ENCODE measurements around the gene KIF5A.

Gene KIF5A

DNA sequence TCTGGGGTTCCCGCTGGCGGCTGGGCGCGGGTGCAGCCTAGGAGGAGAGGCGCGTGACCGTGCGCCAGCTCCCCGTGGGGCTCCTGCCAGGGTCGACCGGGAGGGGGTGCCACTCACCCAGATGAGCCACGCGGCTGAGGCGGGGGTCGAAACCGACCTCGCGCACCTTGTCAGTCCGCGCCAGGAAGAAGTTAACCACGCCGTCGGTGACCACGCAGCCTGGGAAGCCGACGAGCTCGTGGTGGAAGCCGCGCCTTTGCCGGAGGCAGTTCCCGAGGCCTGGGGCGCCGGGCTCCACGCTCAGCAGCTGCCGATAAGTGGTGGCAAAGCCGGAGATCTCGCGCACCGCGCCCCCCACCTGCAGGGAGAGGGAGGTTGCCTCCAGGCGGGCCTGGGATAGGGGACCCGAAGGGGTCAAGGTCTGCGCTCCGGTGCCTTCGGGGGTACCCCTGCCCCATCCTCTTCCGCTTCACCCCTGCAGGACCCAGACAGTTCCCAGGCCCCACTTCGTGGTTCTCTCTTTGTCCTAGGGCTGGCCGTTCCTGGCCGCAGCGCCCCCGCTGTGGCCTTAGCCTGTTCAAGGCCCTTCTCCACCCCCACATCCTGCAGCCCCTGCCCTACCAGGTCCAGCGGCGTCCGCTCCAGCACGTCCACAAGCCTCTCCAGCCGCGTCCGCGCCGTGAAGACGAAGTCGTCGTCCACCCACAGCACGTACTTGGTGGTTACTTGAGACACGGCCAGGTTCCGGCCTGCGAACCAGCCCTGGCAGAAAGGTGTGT lies 77.8 kb downstream of the KIF5A start:
- H3F3A ChIP-seq (ENCODE audit: insufficient read depth, low read length) = no peaks in the 10 kb centered on the region
- no peak overlapping the region for H3K9ac ChIP-seq (ENCODE audit: low read length)
- H3K27ac ChIP-seq (ENCODE audit: low read depth, low read length, poor library complexity, severe bottlenecking) = no peak overlapping the region
- peaks cover 5% of the 10 kb centered on the region; the same call in 1 of the 2 replicates for H3K27me3 ChIP-seq (ENCODE audit: insufficient read depth, low read length)
- no peak overlapping the region; the same call in 1 of the 2 replicates for H3K4me2 ChIP-seq (ENCODE audit: low read length)
- H3K36me3 ChIP-seq (ENCODE audit: insufficient read depth, low read length) = no peaks in the 10 kb centered on the region
- peaks cover 10% of the 10 kb centered on the region for H3K4me1 ChIP-seq (ENCODE audit: insufficient read depth, low read length, severe bottlenecking)
- TF ChIP-seq CTCF (IDR thresholded peaks at IDR 0.05; ENCODE audit: low read length) = peak; percentile 37; the same call in 1 of the 2 replicates
- no peak for TF ChIP-seq EZH2 (IDR thresholded peaks at IDR 0.05; ENCODE audit: borderline replicate concordance, low read length)
- H3K79me2 ChIP-seq (ENCODE audit: insufficient read depth, low read length) = no peaks in the 10 kb centered on the region
- no peak overlapping the region for H2AFZ ChIP-seq (ENCODE audit: low read length)
- no peaks in the 10 kb centered on the region for H3K9me3 ChIP-seq (ENCODE audit: low read length)
- H3K4me3 ChIP-seq (ENCODE audit: low read depth, low read length, poor library complexity, severe bottlenecking) = no peak overlapping the region
- no peaks in the 10 kb centered on the region for H3K9me2 ChIP-seq (ENCODE audit: low read depth, low read length)
- H4K20me1 ChIP-seq (ENCODE audit: insufficient read depth, low read length) = no peaks in the 10 kb centered on the region

DNA sequence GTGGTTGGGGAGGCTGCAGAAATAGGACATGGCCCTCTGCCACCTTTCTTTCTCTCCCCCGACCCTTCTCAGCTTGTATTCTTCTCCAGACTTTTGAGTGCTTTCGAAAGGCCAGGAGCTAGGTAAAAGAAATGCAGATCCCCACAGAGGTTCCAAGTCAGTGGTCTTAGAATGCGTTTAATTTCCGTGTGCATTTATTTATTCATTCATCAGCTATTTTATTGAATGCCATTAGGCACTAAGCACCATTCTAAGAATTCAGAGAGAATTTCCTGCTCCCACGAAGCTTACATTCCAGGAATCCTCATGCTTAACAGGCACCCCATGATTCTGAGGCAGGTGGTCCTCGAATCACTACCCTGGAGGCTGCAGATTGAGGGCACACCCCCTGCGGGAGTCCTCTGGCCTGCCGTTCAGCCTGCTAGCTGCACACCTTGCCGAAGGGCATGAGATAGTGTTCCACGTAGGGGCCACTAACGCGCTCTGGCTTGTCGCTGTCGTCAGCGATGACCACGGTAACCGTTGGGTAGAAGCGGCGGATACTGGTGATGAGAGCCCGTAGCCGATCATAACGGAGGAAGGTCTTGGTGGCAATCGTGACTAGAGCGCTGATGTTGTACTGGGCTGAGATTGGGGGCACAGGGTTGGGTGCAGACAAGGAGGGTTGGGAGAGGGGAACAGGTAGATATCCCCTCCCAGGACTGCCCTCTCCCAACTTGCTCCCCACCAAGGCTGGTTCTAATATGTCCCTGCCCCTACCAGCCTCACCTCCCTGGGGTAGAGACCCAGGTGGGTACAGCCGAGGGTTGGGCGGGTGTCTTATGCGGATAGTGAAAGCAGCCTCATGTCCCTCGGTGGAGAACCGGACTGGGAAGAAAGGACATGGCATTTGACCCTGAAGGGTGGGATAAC lies 78.7 kb downstream of the KIF5A start:
- H4K20me1 ChIP-seq (ENCODE audit: insufficient read depth, low read length) = no peaks in the 10 kb centered on the region
- H3K79me2 ChIP-seq (ENCODE audit: insufficient read depth, low read length) = no peaks in the 10 kb centered on the region
- H3K4me1 ChIP-seq (ENCODE audit: insufficient read depth, low read length, severe bottlenecking) = peaks cover 16% of the 10 kb centered on the region
- no peaks in the 10 kb centered on the region; the same call in 1 of the 2 replicates for H3K27me3 ChIP-seq (ENCODE audit: insufficient read depth, low read length)
- no peak for TF ChIP-seq CTCF (IDR thresholded peaks at IDR 0.05; ENCODE audit: low read length)
- no peak for TF ChIP-seq EZH2 (IDR thresholded peaks at IDR 0.05; ENCODE audit: borderline replicate concordance, low read length)
- no peaks in the 10 kb centered on the region for H3K9me3 ChIP-seq (ENCODE audit: low read length)
- H2AFZ ChIP-seq (ENCODE audit: low read length) = no peak overlapping the region
- H3K4me3 ChIP-seq (ENCODE audit: low read depth, low read length, poor library complexity, severe bottlenecking) = no peak overlapping the region
- no peaks in the 10 kb centered on the region for H3F3A ChIP-seq (ENCODE audit: insufficient read depth, low read length)
- no peak overlapping the region for H3K9ac ChIP-seq (ENCODE audit: low read length)
- H3K27ac ChIP-seq (ENCODE audit: low read depth, low read length, poor library complexity, severe bottlenecking) = no peak overlapping the region
- no peaks in the 10 kb centered on the region for H3K9me2 ChIP-seq (ENCODE audit: low read depth, low read length)
- H3K36me3 ChIP-seq (ENCODE audit: insufficient read depth, low read length) = no peaks in the 10 kb centered on the region
- H3K4me2 ChIP-seq (ENCODE audit: low read length) = no peak overlapping the region

GRCh38 chr12:57629897-57630471 lies 80.1 kb downstream of the KIF5A start:
- Histone ChIP-seq H3K9ac (ENCODE audit: low read length) (no peak overlapping the region), H3K36me3 (ENCODE audit: insufficient read depth, low read length) (no peaks in the 10 kb centered on the region), H3K27me3 (ENCODE audit: insufficient read depth, low read length) (no peaks in the 10 kb centered on the region; the same call in 1 of the 2 replicates), H3K79me2 (ENCODE audit: insufficient read depth, low read length) (no peaks in the 10 kb centered on the region), H3F3A (ENCODE audit: insufficient read depth, low read length) (no peaks in the 10 kb centered on the region), H3K27ac (ENCODE audit: low read depth, low read length, poor library complexity, severe bottlenecking) (no peak overlapping the region), H2AFZ (ENCODE audit: low read length) (no peak overlapping the region), H3K9me3 (ENCODE audit: low read length) (no peaks in the 10 kb centered on the region), H3K4me3 (ENCODE audit: low read depth, low read length, poor library complexity, severe bottlenecking) (no peak overlapping the region), H3K4me2 (ENCODE audit: low read length) (no peak overlapping the region), H3K9me2 (ENCODE audit: low read depth, low read length) (no peaks in the 10 kb centered on the region), H3K4me1 (ENCODE audit: insufficient read depth, low read length, severe bottlenecking) (peaks cover 17% of the 10 kb centered on the region), H4K20me1 (ENCODE audit: insufficient read depth, low read length) (no peaks in the 10 kb centered on the region)
- TF ChIP-seq CTCF (IDR thresholded peaks at IDR 0.05; ENCODE audit: low read length) (no peak), EZH2 (IDR thresholded peaks at IDR 0.05; ENCODE audit: borderline replicate concordance, low read length) (no peak)

Measured in OCI-LY1 (cell line).